Measurements from ENCODE around the gene TENM4.

Gene TENM4

GRCh38 chr11:78796956-78797355 is 643.9 kb downstream of the TENM4 start:
- DNase-seq: no peak

- no peak for DNase-seq
Observed at GRCh38 chr11:78795621-78796261, 645.1 kb downstream of the TENM4 start.

- no peak for DNase-seq
Observed at GRCh38 chr11:78791964-78792363, 648.9 kb downstream of the TENM4 start.

GRCh38 chr11:78791254-78791653 is 649.6 kb downstream of the TENM4 start:
- DNase-seq: no peak

GRCh38 chr11:78790784-78791183 is 650.0 kb downstream of the TENM4 start:
- no peak for DNase-seq

GRCh38 chr11:78789375-78789774 is 651.5 kb downstream of the TENM4 start:
- DNase-seq: no peak

- DNase-seq: no peak
Observed at GRCh38 chr11:78788533-78788932, 652.3 kb downstream of the TENM4 start.

GRCh38 chr11:78787696-78788095 is 653.1 kb downstream of the TENM4 start:
- DNase-seq: no peak

GRCh38 chr11:78786746-78787145 is 654.1 kb downstream of the TENM4 start:
- DNase-seq: no peak

- no peak for DNase-seq
Observed at GRCh38 chr11:78786086-78786485, 654.7 kb downstream of the TENM4 start.

- no peak for DNase-seq
Observed at GRCh38 chr11:78784321-78785061, 656.3 kb downstream of the TENM4 start.

- DNase-seq: no peak
Observed at GRCh38 chr11:78783846-78784245, 657.0 kb downstream of the TENM4 start.

GRCh38 chr11:78783301-78783700 is 657.5 kb downstream of the TENM4 start:
- DNase-seq: no peak

GRCh38 chr11:78782725-78783124 is 658.1 kb downstream of the TENM4 start:
- DNase-seq: no peak

- no peak for DNase-seq
Observed at GRCh38 chr11:78780889-78781288, 659.9 kb downstream of the TENM4 start.

GRCh38 chr11:78773492-78773891 is 667.3 kb downstream of the TENM4 start:
- no peak for DNase-seq

- DNase-seq: no peak
Observed at GRCh38 chr11:78773077-78773476, 667.8 kb downstream of the TENM4 start.

- DNase-seq: no peak
Observed at GRCh38 chr11:78772186-78772585, 668.6 kb downstream of the TENM4 start.

GRCh38 chr11:78770931-78771330 is 669.9 kb downstream of the TENM4 start:
- no peak for DNase-seq

GRCh38 chr11:78768971-78769370 is 671.9 kb downstream of the TENM4 start:
- no peak for DNase-seq

- DNase-seq: no peak
Observed at GRCh38 chr11:78768345-78768744, 672.5 kb downstream of the TENM4 start.

GRCh38 chr11:78767027-78767932 is 673.5 kb downstream of the TENM4 start:
- DNase-seq: no peak

GRCh38 chr11:78764946-78765345 is 675.9 kb downstream of the TENM4 start:
- no peak for DNase-seq

GRCh38 chr11:78763664-78764063 is 677.2 kb downstream of the TENM4 start:
- no peak for DNase-seq

Data from stimulated activated CD4-positive, alpha-beta T cell treated with anti-CD3 and anti-CD28 coated beads, Interleukin-15, amount 100 ng/mL, for 24 hours (primary cell).